ENCODE data around the gene PTPN18. TPM values are rescaled to one million over a fixed set of nuclear protein-coding genes. Genes with fewer than 3 reads are reported as not detected.

The PTPN18 gene
- total RNA-seq, 1 donor from 2014 or later, result 10.4 TPM

- H3K4me1 Mint-ChIP-seq (ENCODE audit: low read depth, unreplicated experiment), result peaks cover 2% of the 10 kb centered on the region
These were observed 10.1 kb downstream of the PTPN18 start for GRCh38 chr2:130365963-130366362.

GRCh38 chr2:130366720-130367119 is 10.9 kb downstream of the PTPN18 start:
- Histone ChIP-seq H3K27ac (ENCODE audit: low read depth, low read length) (no peak overlapping the region), H2AFZ (ENCODE audit: low read depth, low read length) (no peak overlapping the region), H3K79me2 (ENCODE audit: insufficient read depth, low read length) (peaks cover 7% of the 10 kb centered on the region), H3K9ac (ENCODE audit: low read length) (no peak overlapping the region), H3K4me1 (ENCODE audit: insufficient read depth, low read length) (peaks cover 7% of the 10 kb centered on the region), H3K4me2 (ENCODE audit: low read length) (no peak overlapping the region), H3K9me3 (ENCODE audit: insufficient read depth, low read depth, low read length) (no peaks in the 10 kb centered on the region), H3K36me3 (ENCODE audit: insufficient read depth, low read length) (no peaks in the 10 kb centered on the region), H3K4me3 (ENCODE audit: insufficient read depth, low read depth, low read length) (no peak overlapping the region), H4K20me1 (ENCODE audit: insufficient read depth, low read length) (no peaks in the 10 kb centered on the region), H3K27me3 (ENCODE audit: insufficient read depth, low read length) (no peaks in the 10 kb centered on the region)
- H3K27ac Mint-ChIP-seq (ENCODE audit: unreplicated experiment), result no peak overlapping the region
- H3K4me3 Mint-ChIP-seq (ENCODE audit: unreplicated experiment), result no peak overlapping the region
- FAIRE-seq (no peak), DNase-seq (ENCODE audit: low read depth) (no peak)
- H3K27me3 Mint-ChIP-seq (ENCODE audit: low read depth, unreplicated experiment), result no peaks in the 10 kb centered on the region
- H3K36me3 Mint-ChIP-seq (ENCODE audit: low read depth, unreplicated experiment), result peaks cover 13% of the 10 kb centered on the region
- H3K9me3 Mint-ChIP-seq (ENCODE audit: unreplicated experiment), result peaks cover 2% of the 10 kb centered on the region
- TF ChIP-seq CTCF (IDR thresholded peaks at IDR 0.05; ENCODE audit: insufficient read depth, low read depth, low read length) (no peak), EZH2 (IDR thresholded peaks at IDR 0.05; ENCODE audit: insufficient read depth, low read length) (no peak)
- peaks cover 2% of the 10 kb centered on the region for H3K4me1 Mint-ChIP-seq (ENCODE audit: low read depth, unreplicated experiment)

More at GRCh38 chr2:130365963-130366362, 10.1 kb downstream of the PTPN18 start:
- no peak overlapping the region for H3K27ac Mint-ChIP-seq (ENCODE audit: unreplicated experiment)
- Histone ChIP-seq H3K9ac (ENCODE audit: low read length) (no peak overlapping the region), H3K4me2 (ENCODE audit: low read length) (no peak overlapping the region), H3K27me3 (ENCODE audit: insufficient read depth, low read length) (no peaks in the 10 kb centered on the region), H3K9me3 (ENCODE audit: insufficient read depth, low read depth, low read length) (no peaks in the 10 kb centered on the region), H3K27ac (ENCODE audit: low read depth, low read length) (no peak overlapping the region), H3K4me1 (ENCODE audit: insufficient read depth, low read length) (no peaks in the 10 kb centered on the region), H3K79me2 (ENCODE audit: insufficient read depth, low read length) (no peaks in the 10 kb centered on the region), H3K4me3 (ENCODE audit: insufficient read depth, low read depth, low read length) (no peak overlapping the region), H3K36me3 (ENCODE audit: insufficient read depth, low read length) (no peaks in the 10 kb centered on the region), H2AFZ (ENCODE audit: low read depth, low read length) (no peak overlapping the region), H4K20me1 (ENCODE audit: insufficient read depth, low read length) (no peaks in the 10 kb centered on the region)
- peaks cover 2% of the 10 kb centered on the region for H3K9me3 Mint-ChIP-seq (ENCODE audit: unreplicated experiment)
- peaks cover 8% of the 10 kb centered on the region for H3K36me3 Mint-ChIP-seq (ENCODE audit: low read depth, unreplicated experiment)
- no peaks in the 10 kb centered on the region for H3K27me3 Mint-ChIP-seq (ENCODE audit: low read depth, unreplicated experiment)
- no peak for FAIRE-seq
- H3K4me3 Mint-ChIP-seq (ENCODE audit: unreplicated experiment), result no peak overlapping the region
- TF ChIP-seq EZH2 (IDR thresholded peaks at IDR 0.05; ENCODE audit: insufficient read depth, low read length), result no peak
- no peak for TF ChIP-seq CTCF (IDR thresholded peaks at IDR 0.05; ENCODE audit: insufficient read depth, low read depth, low read length)
- no peak for DNase-seq (ENCODE audit: low read depth)

GRCh38 chr2:130368786-130369185 is 12.9 kb downstream of the PTPN18 start:
- Histone ChIP-seq H3K9ac (ENCODE audit: low read length) (no peak overlapping the region), H3K27me3 (ENCODE audit: insufficient read depth, low read length) (no peaks in the 10 kb centered on the region), H3K4me1 (ENCODE audit: insufficient read depth, low read length) (peaks cover 16% of the 10 kb centered on the region), H3K36me3 (ENCODE audit: insufficient read depth, low read length) (no peaks in the 10 kb centered on the region), H3K4me2 (ENCODE audit: low read length) (no peak overlapping the region), H3K79me2 (ENCODE audit: insufficient read depth, low read length) (peaks cover 23% of the 10 kb centered on the region), H3K27ac (ENCODE audit: low read depth, low read length) (no peak overlapping the region), H4K20me1 (ENCODE audit: insufficient read depth, low read length) (no peaks in the 10 kb centered on the region), H3K9me3 (ENCODE audit: insufficient read depth, low read depth, low read length) (no peaks in the 10 kb centered on the region), H2AFZ (ENCODE audit: low read depth, low read length) (no peak overlapping the region), H3K4me3 (ENCODE audit: insufficient read depth, low read depth, low read length) (no peak overlapping the region)
- no peak for TF ChIP-seq EZH2 (IDR thresholded peaks at IDR 0.05; ENCODE audit: insufficient read depth, low read length)
- peaks cover 13% of the 10 kb centered on the region for H3K36me3 Mint-ChIP-seq (ENCODE audit: low read depth, unreplicated experiment)
- no peak overlapping the region for H3K27ac Mint-ChIP-seq (ENCODE audit: unreplicated experiment)
- no peak overlapping the region for H3K4me3 Mint-ChIP-seq (ENCODE audit: unreplicated experiment)
- H3K4me1 Mint-ChIP-seq (ENCODE audit: low read depth, unreplicated experiment), result peaks cover 8% of the 10 kb centered on the region
- FAIRE-seq (no peak), DNase-seq (ENCODE audit: low read depth) (no peak)
- H3K9me3 Mint-ChIP-seq (ENCODE audit: unreplicated experiment), result peaks cover 2% of the 10 kb centered on the region
- no peaks in the 10 kb centered on the region for H3K27me3 Mint-ChIP-seq (ENCODE audit: low read depth, unreplicated experiment)

All from astrocyte (in vitro differentiated cells and primary cell).